Endothelial cell (in vitro differentiated cells): ENCODE data around the gene ZMIZ1. TPM values are rescaled to one million over a fixed set of nuclear protein-coding genes. Genes with fewer than 3 reads are reported as not detected.

Experiments
- DNase-seq: peaks from one replicate; pipeline ENCODE4 v3.0.0; 2021; ENCODE audit warnings: low spot score
- H3K27ac Mint-ChIP-seq: one replicate; pipeline ENCODE4 v1.8.0; 2021; ENCODE audit warnings: mixed read lengths, inconsistent platforms; ENCODE audit not compliant: unreplicated experiment
- H3K27me3 Mint-ChIP-seq: one replicate; pipeline ENCODE4 v1.8.0; 2021; ENCODE audit warnings: mild to moderate bottlenecking, moderate library complexity, mixed read lengths, inconsistent platforms; ENCODE audit not compliant: unreplicated experiment
- H3K36me3 Mint-ChIP-seq: one replicate; pipeline ENCODE4 v1.8.0; 2021; ENCODE audit warnings: mild to moderate bottlenecking, low read depth, mixed read lengths, inconsistent platforms; ENCODE audit not compliant: unreplicated experiment
- H3K4me1 Mint-ChIP-seq: one replicate; pipeline ENCODE4 v1.8.0; 2021; ENCODE audit warnings: mild to moderate bottlenecking, mixed read lengths, inconsistent platforms; ENCODE audit not compliant: unreplicated experiment
- H3K4me3 Mint-ChIP-seq: one replicate; pipeline ENCODE4 v1.8.0; 2021; ENCODE audit warnings: mild to moderate bottlenecking, mixed read lengths, inconsistent platforms; ENCODE audit not compliant: unreplicated experiment
- H3K9me3 Mint-ChIP-seq: one replicate; pipeline ENCODE4 v1.8.0; 2021; ENCODE audit warnings: mixed read lengths, inconsistent platforms; ENCODE audit not compliant: unreplicated experiment
- total RNA-seq: library from RNA; stranded (reverse); fragmentation: NEBNext Ultra II Directional; extraction: Animal tissue kit (Norgen Biotek cat#: 25700); gene quantifications from one replicate; pipeline ENCODE4 v1.2.1, GENCODE V29; 2021; ENCODE audit not compliant: unreplicated experiment
- TF ChIP-seq, protein P1 (sequence below): fragments of 200-600 bp; sonication (generic); IDR thresholded peaks from one replicate; pipeline ENCODE4 v1.5.0; 2021; ENCODE audit warnings: antibody characterized with exemption; ENCODE audit not compliant: unreplicated experiment

ZMIZ1 gene
- total RNA-seq, 1 donor from 2014 or later, result 102 TPM

DNA sequence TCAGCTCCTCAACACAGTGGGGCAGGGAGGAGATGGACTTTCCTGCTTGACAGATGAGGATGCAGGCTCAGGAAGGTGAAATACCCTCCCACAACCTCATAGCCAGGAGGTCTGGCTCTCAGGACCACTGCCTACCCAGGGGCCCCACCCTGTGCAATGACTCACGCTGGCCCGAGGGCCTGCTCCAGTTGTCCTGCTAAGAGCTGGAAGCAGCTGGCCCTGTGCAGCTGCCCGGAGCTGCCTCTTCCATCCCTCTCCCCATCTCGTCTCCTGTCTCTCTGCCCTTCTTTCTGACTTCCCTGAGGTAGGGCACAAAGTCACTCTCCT lies 123.9 kb downstream of the ZMIZ1 start:
- H3K9me3 Mint-ChIP-seq, result no peaks in the 10 kb centered on the region
- no peak overlapping the region for H3K27ac Mint-ChIP-seq
- TF ChIP-seq, protein P1, sequence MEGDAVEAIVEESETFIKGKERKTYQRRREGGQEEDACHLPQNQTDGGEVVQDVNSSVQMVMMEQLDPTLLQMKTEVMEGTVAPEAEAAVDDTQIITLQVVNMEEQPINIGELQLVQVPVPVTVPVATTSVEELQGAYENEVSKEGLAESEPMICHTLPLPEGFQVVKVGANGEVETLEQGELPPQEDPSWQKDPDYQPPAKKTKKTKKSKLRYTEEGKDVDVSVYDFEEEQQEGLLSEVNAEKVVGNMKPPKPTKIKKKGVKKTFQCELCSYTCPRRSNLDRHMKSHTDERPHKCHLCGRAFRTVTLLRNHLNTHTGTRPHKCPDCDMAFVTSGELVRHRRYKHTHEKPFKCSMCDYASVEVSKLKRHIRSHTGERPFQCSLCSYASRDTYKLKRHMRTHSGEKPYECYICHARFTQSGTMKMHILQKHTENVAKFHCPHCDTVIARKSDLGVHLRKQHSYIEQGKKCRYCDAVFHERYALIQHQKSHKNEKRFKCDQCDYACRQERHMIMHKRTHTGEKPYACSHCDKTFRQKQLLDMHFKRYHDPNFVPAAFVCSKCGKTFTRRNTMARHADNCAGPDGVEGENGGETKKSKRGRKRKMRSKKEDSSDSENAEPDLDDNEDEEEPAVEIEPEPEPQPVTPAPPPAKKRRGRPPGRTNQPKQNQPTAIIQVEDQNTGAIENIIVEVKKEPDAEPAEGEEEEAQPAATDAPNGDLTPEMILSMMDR, result no peak
- peaks cover 18% of the 10 kb centered on the region for H3K4me1 Mint-ChIP-seq
- H3K27me3 Mint-ChIP-seq, result peaks cover 7% of the 10 kb centered on the region
- peaks cover 11% of the 10 kb centered on the region for H3K36me3 Mint-ChIP-seq
- H3K4me3 Mint-ChIP-seq, result no peak overlapping the region
- DNase-seq, result no peak

DNA sequence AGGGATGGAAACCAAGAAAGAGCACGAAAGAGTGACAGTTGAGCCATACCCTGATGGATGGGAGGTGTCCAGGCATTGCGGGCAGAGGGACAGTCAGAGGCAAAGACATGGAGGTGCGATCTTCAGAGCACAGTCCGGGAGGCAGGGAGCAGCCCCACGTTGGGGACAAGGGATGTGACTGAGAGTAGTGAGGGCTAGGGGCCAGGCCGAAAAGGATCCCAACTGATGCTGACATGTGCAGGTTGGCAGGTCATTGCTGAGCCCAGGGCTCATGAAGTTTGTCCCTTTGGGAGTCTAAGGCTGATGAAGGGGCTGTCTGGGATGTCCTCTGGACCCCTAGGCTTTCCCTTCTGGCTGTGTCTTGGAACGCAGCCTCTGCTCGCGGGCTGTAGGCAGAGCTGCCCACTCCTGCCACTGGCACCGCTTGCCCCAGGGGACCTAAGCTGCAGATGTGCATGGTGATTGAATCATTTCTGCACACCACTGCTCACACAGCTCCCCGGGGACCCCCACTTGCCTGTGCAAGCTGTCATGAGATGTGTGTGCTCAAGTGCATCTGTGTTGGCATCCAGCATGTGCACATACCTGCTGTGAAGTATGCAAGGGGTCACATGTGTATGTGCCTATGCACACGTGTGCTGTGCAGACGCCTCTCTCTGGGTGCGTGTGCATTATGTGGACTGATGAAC lies 125.1 kb downstream of the ZMIZ1 start:
- peaks cover 12% of the 10 kb centered on the region for H3K4me1 Mint-ChIP-seq
- no peak overlapping the region for H3K4me3 Mint-ChIP-seq
- no peak overlapping the region for H3K27ac Mint-ChIP-seq
- H3K9me3 Mint-ChIP-seq, result no peaks in the 10 kb centered on the region
- peaks cover 9% of the 10 kb centered on the region for H3K27me3 Mint-ChIP-seq
- TF ChIP-seq, protein P1, result no peak
- peaks cover 8% of the 10 kb centered on the region for H3K36me3 Mint-ChIP-seq
- no peak for DNase-seq

DNA sequence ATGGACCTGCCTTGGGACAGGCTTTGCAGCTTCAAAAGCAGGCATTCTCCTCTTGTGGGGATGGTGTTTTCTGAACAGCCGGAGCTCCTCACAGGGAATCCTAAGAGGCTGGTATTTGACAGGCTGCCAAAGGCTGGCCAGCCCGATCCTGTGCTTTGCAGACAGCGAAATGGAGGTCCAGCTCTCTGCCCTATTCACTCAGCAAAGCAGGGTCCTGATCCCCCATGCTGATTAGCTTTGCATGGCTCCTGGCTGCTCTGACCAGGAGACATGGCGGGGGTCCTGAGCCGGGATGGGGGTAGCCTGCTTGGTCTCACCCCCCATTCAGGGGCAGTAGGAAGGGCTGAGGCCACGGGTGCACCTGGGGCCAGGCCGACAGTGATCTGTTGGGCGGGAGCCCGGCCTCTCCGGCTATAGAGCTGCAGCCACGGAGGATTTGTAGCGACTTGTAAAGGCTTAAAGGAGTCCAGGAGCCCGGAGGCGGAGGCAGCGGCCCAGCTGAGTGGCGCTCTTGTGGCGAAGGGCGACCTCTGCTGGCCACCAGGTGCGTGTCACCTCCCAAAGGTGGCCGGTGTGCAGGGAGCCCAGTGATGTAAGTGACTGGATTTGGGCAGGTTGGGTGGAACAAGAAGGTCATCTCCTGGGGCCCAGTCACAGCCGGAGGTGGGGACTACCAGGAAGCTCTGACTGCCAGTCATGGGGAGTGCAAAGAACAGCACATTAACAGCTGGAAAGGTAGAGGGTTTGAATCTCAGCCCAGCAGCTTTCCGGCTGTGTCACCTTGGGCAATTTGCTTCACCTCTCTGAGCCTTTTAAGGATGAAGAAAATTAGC lies 126.5 kb downstream of the ZMIZ1 start:
- TF ChIP-seq, protein P1, result peak; percentile 95
- Mint-ChIP-seq H3K27me3 (peaks cover 12% of the 10 kb centered on the region), H3K27ac (no peak overlapping the region), H3K4me3 (no peak overlapping the region), H3K36me3 (peaks cover 11% of the 10 kb centered on the region), H3K4me1 (peaks cover 9% of the 10 kb centered on the region), H3K9me3 (no peaks in the 10 kb centered on the region)
- DNase-seq, result peak; percentile 87

DNA sequence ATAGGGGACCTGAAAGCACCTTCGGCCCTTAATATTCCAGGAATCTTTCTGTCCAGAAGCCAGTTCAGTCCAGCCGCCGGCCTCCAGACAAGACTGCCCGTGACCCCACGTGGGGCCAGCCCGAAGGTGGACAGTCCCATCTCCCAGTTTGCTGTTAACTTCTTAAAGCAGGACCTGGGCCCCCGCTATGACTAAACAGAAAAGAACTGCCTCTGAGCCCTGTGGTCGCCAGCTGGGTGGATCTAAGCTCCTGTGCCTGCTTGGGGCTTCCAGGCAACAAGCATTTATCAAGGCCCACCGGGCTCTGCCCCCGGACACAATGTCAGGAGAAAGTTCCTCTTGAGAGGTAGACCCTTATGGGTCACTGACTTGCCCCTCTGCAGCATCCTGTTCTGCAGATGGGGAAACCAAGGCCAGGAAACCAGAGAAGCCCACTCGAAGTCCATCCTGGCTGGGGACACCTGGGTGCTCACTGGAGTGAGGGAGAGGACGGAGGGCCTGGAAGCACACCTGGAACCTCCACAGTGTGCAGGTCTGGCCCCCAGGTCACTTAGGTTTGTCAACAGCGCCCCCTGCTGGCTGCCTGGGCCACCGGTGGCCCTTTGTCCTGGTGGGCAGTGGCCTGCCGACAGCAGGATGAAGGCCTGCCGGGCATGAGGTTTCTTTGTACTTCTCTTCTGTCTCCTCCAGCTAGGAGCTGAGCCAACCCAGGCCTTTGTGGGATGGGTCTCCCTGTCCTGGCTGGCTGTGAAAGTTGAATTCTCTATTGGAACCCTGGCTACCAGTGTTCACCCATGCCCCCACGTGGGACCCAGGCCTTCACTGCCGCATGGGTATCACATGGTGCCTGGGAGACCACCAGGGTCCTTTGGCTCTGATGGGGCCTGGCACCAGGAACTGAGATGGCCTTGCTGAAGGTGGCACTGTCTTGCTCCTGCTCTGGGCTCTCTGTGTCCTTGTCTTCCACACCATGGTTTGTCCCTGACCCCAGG lies 128.0 kb downstream of the ZMIZ1 start:
- H3K27me3 Mint-ChIP-seq, result peaks cover 13% of the 10 kb centered on the region
- peak; percentile 91 for DNase-seq
- no peak overlapping the region for H3K4me3 Mint-ChIP-seq
- peaks cover 11% of the 10 kb centered on the region for H3K36me3 Mint-ChIP-seq
- H3K4me1 Mint-ChIP-seq, result peaks cover 6% of the 10 kb centered on the region
- no peaks in the 10 kb centered on the region for H3K9me3 Mint-ChIP-seq
- no peak overlapping the region for H3K27ac Mint-ChIP-seq
- TF ChIP-seq, protein P1, result peak; percentile 99
